DMS 273 (cell line): ENCODE data around the gene NWD2.
A peak's percentile ranks its signal among the peaks of the same experiment; 100 is the strongest.
"Not testable (repeated sequence)": the region's sequence is repeated elsewhere in the genome, so short reads cannot be mapped to it uniquely, and the experiment has no call there.

Experiments
- DNase-seq: peaks from one replicate; lab custom pipeline; 2025; ENCODE audit not compliant: unreplicated experiment; lab: John Stamatoyannopoulos, UW

NWD2 gene, protein sequence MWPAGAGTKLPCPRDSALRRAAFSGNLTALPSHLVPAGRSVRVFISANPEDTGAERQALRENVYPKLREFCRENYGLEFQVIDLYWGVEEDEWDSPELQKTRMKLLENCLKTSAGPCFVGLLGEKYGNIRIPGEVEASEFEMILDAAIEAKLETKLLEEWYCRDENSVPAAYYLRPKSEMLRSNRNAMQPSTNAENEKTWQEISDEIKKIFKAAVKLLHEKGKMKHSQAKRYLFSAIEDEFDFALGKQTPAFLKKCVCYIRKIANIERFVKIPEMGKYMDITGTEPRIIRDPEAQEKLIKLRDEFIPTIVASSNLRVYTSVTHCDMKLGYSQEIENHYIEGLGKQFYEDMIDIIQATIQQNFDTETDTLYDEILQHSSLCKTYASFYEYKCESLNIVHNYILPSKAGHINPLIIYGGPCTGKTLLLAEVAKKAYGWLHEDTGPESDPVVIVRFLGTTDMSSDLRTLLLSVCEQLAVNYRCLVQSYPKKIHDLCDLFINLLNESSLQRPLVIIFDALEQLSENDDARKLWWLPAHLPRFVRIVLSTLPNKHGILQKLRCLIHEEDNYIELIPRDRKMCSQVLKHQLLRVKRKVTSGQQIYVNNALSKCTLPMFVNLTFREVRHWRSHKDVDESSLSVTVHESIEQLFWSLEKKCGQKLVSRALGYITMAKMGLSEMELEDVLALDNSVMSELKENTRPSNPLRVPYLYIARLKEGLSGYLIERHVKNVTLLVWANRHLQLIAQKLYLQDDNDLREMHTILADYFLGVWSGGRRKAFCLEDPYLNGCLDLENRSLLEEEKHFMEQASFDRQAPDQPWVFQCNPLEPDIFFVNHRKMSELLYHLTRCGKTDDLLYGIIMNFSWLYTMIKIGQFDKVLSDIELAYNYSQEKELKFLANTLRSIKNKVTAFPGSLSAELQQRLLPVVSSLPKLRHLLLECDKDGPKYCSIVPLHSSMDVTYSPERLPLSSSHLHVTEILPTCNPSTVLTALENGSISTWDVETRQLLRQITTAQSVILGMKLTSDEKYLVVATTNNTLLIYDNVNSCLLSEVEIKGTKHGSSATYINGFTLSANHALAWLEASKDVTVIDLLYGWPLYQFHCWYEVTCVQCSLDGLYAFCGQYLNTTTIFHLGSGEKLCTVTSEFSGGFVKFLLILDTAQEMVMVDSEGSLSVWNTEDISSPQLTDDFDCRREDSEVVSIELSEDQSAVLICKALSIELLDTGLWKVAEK (N-terminal part only)

DNA sequence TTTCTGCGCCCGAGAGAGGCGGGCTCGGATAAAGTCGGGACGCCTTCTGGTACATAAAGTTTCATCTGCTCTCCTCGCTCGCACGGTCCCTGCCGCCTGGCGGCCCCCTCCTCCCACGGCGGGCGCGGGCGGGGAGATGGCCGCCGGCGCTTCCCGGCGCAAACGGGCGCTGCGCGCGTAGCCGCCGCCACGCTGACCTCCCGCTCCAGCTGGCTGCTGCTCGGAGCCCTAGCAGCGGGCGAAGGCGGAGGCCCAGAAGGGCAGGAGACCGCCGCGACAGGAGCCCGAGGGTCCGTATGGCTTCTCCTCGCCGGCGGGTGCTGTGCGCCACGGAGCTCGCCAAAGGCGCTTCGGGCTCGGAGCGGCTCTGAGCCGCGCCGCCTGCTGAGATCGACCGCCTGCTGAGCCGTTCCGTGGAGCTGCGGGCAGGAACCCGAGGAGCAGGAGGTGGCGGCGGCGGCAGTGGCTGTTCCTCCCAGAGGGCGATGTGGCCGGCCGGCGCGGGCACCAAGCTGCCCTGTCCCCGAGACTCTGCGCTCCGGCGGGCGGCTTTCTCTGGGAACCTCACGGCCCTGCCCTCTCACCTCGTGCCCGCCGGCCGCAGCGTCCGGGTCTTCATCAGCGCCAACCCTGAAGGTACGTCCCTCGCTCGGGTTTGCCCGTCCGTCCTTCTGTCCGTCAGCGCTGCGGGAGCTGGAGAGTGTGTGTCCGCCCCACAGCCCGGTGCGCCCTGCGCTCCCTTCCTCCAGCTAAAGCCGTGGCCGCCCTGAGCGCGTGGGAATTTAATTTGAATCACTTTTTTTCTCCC, at the start of gene NWD2:
NWD2 (plus strand) TSS at position 161 of the 808 bp plus-strand sequence; CDS start at position 486, 325 bp downstream.
- peak; percentile 81 for DNase-seq

DNA sequence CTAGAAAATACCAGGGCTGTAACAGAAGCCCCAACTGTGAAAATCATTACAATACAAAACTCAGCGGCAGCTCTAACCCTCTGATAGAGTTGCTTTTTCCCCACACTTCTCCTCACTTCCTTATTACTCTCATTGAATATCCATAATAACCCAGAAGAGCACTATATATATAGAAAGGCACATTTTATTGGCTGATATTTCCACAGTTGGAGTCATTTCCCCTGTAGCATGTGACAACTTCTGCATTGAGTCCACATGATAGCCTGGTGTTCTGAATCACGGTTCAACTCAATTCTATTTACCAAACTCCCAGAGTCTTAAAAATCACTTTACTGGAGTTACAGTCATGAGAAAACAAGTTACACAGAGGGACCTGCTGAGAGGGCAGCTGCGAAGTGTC, 46.6 kb upstream of the NWD2 start:
- no peak for DNase-seq

DNA sequence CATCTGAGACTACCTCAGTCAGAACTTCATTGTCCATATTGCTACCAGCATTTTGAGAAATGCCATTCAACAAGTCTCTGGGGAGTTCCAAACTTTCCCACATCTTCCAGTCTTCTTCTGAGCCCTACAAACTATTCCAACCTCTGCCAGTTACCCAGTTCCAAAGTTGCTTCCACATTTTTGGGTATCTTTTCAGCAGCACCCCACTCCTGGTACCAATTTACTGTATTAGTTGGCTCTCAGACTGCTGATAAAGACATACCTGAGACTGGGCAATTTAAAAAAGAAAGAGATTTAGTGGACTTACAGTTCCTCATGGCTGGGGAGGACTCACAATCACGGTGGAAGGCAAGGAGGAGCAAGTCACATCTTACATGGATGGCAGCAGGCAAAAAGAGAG, 39.8 kb upstream of the NWD2 start:
- DNase-seq = not testable (repeated sequence)

DNA sequence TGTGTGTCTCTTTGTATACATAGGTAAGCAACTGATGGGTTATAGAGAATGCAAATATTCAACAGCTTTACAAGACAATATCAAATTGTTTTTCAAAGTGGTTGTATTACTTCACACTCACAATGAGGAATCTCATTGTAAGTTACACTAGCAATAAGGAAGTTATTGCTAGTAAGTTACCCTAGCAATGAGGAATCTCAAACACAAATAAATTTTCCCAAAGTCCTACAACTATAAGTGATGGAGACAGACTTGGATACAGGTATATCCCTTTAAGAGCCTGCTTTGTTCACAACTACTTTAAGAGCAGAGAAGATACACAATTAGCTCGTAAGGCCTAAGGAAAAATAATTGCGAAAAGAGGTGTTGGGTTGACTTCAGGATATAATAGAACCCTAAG, 28.3 kb upstream of the NWD2 start:
- no peak for DNase-seq

DNA sequence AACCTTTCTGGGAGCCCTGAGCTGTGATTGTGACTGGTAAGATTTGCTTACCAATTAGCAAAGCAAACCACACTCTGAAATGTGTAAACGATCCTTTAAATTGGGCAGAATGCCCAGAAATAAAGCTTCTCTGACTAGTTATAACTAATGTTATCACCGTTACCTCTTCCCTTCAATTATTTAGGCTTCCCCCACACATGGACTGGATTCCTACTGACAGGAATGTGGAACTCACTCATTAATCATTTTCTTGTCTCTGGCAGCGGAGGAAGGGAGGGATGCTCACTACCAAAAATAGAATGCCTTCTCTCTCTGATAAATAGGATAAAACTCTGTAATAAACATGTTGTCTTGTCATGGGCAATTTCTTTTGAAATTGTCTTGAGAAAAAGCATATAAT, 25.3 kb upstream of the NWD2 start:
- DNase-seq = peak; percentile 51

DNA sequence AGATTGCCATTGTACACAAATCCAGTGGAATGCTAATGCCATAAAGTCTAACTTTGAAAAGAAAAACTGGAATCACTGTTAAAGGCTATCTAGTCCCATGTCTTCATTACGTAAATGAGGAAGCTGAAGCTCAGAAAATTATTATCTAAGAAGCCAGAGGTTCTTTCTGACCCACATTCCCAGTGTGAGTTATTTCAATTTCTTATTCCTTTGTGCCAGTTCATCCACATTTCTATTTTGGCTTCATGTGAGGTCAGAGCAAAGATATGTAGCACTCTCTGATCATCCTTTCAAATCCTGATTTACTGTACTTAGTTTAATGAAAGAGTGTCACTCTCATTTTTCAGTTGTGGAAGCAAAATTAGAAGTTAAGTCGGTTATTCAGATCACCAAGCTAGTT, 24.6 kb upstream of the NWD2 start:
- no peak for DNase-seq

DNA sequence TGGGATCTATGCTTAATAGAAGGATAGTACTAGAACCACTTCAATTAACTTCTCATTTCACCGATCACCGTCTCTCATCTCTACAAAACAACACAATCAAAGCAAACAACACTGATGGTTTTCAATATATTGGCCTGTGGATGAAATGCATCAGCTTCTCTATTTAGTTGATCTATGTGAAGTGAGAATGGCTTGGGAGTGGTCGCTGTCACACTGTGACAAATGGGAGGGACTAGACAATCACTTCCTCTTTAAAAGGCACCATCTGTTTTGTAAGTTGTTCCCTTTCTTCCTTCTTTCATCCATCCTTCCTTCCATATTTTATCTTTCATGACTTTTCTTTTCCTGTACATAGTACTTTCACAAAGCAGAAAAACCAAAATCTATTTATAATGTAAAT, 23.9 kb upstream of the NWD2 start:
- DNase-seq = no peak

DNA sequence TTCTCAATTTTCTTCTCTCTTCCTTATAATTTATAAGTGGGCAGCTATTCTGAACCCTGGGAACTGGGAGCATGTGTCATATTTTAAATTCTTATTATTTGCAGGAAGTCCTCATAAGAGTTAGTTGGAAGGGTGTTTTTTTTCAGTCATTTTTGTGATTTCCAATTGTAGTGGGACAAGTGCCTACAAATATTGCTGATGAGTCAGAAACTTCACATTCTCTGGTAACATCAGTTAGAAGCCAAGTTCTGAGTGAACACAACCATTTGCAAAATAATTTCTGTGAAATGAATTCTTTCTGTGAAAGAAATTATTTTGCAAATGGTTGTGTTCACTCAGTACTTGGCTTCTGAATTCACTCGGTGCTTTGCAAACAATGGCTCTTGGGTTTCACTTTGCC, 20.8 kb upstream of the NWD2 start:
- DNase-seq = no peak

DNA sequence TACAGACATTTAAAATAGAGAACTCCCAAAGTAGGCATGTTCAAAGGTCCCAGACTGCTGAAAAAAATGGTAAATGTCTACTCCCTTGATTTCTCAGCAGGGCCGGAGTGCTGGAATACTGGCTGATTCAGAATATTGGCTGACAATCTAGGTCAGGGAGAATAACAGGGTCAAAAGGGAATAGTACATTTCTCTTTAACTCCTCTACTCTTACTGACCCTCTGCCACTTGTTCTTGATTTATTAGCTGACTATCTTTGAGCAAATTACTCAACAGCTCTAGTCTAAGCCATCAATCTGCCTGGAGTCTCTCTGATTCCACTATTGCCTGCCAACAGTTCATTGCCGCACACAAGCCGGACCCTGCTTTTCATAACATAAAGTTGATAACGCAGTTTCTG, 19.7 kb upstream of the NWD2 start:
- DNase-seq = no peak

DNA sequence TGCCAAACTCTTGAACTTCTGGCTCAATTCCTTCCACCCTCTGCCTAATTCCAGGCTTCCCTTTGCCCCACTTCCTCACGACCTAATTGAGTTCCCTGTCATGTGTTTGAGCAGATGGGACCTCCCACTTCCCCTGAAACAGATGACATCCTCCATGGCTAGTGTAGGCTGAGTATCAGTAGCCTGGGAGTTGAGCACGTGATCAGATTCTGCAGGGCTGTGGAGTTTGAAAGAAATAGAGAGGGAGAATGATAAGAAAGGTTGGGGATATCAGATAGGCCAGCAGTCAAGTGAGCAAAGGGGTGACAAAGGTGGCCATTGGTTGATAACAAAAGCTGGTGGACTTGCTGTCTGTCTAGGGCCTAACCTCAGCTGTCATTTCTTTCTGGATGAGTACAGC, 18.8 kb upstream of the NWD2 start:
- peak; percentile 7 for DNase-seq

DNA sequence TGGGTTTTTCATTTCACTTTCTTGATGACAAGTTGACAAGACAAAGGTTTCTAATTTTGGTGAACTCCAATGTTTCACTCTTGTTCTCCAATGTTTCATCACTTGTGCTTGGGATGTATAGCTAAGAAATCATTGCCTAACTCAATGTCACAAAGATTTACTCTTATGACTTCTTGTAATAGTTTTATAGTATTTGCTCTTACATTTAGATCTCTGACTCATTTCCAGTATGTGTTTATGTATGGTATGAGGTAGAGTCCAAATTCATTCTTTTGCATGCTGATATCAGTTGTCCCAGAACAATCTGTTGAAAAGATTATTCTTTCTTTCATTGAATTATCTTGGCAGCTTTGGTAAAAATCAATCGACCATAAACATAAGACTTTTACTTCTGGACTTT, 12.2 kb upstream of the NWD2 start:
- DNase-seq = no peak

DNA sequence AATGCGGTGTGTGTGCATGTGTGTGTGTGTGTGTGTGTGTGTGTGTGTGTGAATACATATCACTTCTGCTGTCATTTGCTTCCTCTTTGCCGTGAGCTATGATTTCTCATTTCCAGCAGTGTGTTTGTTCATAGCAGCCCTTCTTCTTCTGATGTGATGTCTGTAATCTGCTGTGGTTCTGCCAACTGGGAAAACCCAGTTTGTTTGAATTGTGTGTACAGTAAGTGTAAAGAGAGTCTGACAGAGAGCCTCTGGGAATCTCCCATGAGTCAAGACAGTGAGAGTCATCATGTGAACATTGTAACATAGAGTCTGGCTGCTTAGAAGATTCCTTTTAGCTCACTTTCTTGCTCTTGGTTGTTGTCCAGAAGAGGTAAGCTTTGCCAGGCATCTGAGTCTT, 8.4 kb upstream of the NWD2 start:
- no peak for DNase-seq

DNA sequence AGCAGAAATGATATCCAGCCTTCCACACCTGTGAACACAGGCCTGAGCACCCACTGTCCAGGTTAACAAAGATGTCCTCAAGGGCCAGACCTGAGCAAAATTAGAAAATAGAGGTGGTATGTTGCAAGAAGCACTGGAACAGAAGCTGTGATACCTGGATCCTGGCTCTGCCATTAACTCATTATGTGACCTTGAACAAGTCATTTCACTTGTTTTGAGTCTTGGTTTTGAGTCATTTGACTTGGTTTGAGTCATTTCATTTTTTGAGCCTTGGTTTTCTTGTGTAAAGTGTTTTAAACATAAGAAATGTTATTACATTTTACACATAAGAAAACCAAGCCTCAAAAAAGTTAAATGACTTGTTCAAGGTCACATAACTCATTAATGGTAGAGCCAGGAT, 2.9 kb upstream of the NWD2 start:
- no peak for DNase-seq

DNA sequence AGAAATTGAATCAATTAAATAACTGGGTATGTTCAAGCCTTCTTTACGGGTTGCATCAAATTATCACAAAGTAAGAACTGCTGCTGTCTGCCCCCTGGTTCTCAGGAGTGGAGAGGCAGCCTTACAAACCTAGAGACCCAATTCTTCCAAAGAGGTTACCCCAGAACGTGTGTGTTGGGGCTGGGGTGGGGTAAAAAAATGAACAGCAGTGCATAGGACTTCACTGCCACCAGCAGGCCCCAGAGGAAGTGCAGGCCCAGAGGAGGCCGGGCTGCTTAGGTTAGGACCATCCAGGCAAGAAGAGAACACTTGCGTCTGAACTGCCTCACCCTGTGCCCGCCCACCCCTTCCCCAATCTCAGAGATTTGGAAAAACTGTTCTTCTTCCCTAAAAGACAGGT, 1.5 kb upstream of the NWD2 start:
- DNase-seq = peak; percentile 36

DNA sequence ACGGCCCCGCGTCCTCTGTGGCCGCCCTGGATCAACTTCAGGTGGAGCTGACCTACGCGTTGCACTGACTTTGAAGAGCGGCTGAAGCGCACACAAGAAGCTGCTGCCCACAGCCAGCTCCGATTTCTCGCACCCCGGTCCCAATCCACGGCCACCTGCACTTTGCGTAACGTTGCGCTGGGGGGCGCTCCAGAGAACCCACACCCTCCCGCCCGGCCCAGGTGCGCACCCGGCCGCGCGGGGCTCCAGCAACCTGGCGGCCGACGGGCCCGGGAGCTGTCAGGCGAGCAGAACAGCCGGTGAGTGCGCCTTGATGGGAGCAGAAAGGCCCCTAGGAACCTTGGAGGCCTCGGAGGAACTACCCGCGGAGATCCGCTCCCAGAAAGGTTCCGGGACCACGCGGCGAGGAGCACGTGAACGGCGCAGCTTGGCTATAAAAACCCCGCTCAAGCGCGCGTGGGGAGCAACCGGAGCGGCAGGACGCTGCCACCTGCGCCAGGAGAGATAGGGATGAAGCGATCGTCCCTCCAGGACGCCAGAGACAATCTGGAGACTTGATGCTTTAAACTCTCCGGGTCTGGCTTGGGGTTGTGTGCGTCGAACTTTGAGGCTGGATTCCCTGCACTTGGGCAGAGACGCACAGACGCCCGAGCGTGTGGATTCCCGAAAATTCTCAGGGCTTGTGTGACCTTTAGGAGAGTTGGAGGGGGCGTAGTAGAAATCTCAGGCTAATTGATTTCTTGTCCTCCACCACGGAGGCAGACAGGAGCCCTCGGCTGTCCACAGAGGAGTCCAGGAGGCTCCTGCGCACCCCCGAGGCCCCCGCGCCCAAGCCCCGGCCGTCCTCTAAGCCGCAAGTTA, 591 bp upstream of the NWD2 start:
- peak; percentile 78 for DNase-seq

DNA sequence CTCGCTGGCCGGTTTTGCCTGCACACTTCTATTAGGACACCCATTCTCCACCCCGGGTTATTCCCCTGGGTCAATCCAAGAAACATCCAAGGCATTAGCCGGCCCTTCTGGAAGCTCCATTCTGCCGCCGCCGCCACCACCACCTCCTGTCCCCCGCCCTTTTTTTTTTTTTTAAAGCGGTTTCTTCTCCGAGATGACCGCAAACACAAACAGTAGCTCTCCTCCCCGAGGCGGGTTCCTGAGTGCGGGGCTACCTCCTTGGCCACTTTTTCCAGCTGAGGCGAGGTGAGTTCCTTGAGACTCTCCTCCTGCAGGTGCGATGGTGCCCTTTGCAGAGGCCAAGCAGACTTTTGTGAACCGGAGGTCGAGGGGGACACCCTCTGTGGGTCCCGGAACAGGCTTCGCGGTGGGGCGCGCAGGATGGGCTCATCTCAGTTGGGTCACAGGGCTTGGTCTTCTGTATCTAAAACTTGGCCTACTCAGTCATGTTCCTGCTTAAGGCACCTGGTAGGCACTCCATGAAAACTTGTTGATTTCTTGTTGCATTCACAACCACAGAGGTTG, 930 bp downstream of the NWD2 start:
- DNase-seq = peak; percentile 51

DNA sequence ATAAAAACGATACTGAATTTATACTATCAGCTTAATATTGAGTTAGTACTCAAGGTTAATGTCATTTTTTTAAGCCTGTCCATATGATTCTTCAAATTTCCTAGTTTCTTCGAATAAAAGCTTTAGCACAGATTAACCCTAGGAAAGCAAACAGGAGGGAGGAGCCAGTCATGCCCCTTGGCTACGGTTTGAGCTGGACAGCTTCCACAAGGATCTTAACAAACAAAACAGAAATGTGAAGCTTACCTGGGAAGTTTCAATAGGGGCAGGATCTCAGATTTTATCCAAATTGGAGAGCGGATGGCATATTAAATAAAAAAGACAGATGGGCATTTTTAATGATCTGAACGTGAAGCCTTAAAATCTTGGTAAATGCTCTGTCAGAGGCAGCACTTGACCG, 2.3 kb downstream of the NWD2 start:
- peak; percentile 12 for DNase-seq

DNA sequence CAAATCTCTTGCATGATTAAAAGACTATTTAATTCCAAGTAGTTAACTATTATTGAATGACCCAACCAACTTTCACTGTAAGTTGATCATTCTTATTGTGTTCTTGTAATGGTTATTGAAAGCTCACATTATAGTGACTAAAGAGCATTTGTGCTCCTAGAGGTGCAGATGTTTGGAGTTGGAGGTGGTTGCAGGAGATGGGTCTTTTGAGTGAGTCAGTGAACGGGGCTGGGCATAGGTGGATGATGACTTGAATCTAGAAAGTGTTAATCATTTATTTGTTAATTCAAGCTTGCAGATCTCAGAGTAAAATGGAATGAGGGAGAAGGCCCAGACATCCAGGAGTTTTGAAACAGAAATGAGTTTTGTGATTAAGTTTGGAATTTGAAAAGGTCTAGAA, 13.7 kb downstream of the NWD2 start:
- no peak for DNase-seq

DNA sequence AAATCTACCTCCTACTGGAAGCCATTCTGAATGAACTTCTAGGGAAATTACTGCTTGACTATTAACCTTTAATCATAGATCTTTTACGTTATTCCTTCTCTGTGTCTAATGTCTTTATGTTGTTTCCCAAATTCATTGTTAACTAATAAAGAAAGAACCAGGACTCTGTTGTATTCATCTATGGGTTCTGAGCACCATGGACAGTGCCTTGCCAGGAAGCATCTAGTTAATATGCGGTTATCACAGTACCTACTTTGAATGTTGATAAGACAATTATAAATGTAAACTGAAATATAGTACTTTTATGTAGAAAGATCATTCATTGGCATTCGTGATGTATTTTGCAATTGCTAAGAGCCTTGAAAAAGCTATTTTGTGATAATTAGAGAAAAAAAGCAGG, 23.8 kb downstream of the NWD2 start:
- peak; percentile 12 for DNase-seq
